Measurements from ENCODE around the gene DPH1.
A peak's percentile ranks its signal among the peaks of the same experiment; 100 is the strongest.

The DPH1 gene

GRCh38 chr17:2009737-2010136, 20.2 kb upstream of the DPH1 start:
- TF ChIP-seq CTCF (conservative IDR thresholded peaks at IDR 0.05) (no peak), ZFX (IDR thresholded peaks at IDR 0.05) (no peak)
- H3K27ac ChIP-seq: no peak overlapping the region

- TF ChIP-seq CTCF (conservative IDR thresholded peaks at IDR 0.05): no peak
- no peak for TF ChIP-seq ZFX (IDR thresholded peaks at IDR 0.05)
- H3K27ac ChIP-seq: peak overlapping the region; percentile 87
Observed at GRCh38 chr17:2011411-2012371, 18.3 kb upstream of the DPH1 start.

- no peak for TF ChIP-seq ZFX (IDR thresholded peaks at IDR 0.05)
- TF ChIP-seq CTCF (conservative IDR thresholded peaks at IDR 0.05): no peak
- H3K27ac ChIP-seq: peak overlapping the region; percentile 87
Observed at GRCh38 chr17:2012499-2012898, 17.5 kb upstream of the DPH1 start.

- H3K27ac ChIP-seq: peak overlapping the region; percentile 87
Observed at GRCh38 chr17:2013220-2013993, 16.5 kb upstream of the DPH1 start.

- peak overlapping the region; percentile 19 for H3K27ac ChIP-seq
- TF ChIP-seq CTCF (conservative IDR thresholded peaks at IDR 0.05): no peak
- no peak for TF ChIP-seq ZFX (IDR thresholded peaks at IDR 0.05)
Observed at GRCh38 chr17:2013994-2014317, 16.0 kb upstream of the DPH1 start.

- no peak for TF ChIP-seq ZFX (IDR thresholded peaks at IDR 0.05)
- no peak for TF ChIP-seq CTCF (conservative IDR thresholded peaks at IDR 0.05)
- H3K27ac ChIP-seq: no peak overlapping the region
Observed at GRCh38 chr17:2015314-2015713, 14.6 kb upstream of the DPH1 start.

- H3K27ac ChIP-seq: no peak overlapping the region
- TF ChIP-seq ZFX (IDR thresholded peaks at IDR 0.05): no peak
- TF ChIP-seq CTCF (conservative IDR thresholded peaks at IDR 0.05): no peak
Observed at GRCh38 chr17:2016494-2016893, 13.5 kb upstream of the DPH1 start.

Measured in C4-2B (cell line).